Activated naive CD4-positive, alpha-beta T cell treated with anti-CD3 and anti-CD28 coated beads, Interleukin-2, amount 50 U/mL, for 72 hours (primary cell): ENCODE results near the gene ITGA5. TPM values are rescaled to one million over a fixed set of nuclear protein-coding genes. Genes with fewer than 3 reads are reported as not detected.
"Not testable (repeated sequence)": the region's sequence is repeated elsewhere in the genome, so short reads cannot be mapped to it uniquely, and the experiment has no call there.

Experiments
- ATAC-seq, 2 donors: fragments of 150-1000 bp; cut with Tn5 transposase; 2 replicates each; pipeline ENCODE4 v1.10.0; 2021; ENCODE audit warnings: mild to moderate bottlenecking in 2 of 2, moderate library complexity in 2 of 2
- DNase-seq, 2 donors: peaks; one replicate each; pipeline ENCODE4 v3.0.0; 2021 to 2022; ENCODE audit warnings: low spot score in 2 of 2
- H3K27ac Mint-ChIP-seq, 2 donors: one replicate each; pipeline ENCODE4 v1.8.0; 2022; ENCODE audit warnings: mild to moderate bottlenecking in 2 of 2, mixed read lengths in 2 of 2
- H3K36me3 Mint-ChIP-seq, 2 donors: one replicate each; pipeline ENCODE4 v1.8.0; 2022; ENCODE audit warnings: mixed read lengths in 2 of 2
- H3K9me3 Mint-ChIP-seq, 2 donors: one replicate each; pipeline ENCODE4 v1.8.0; 2022; ENCODE audit warnings: mixed read lengths in 2 of 2
- total RNA-seq, 2 donors: library from RNA; stranded (reverse); gene quantifications; one replicate each; pipeline ENCODE4 v1.2.3, GENCODE V29; 2022

Gene ITGA5
- total RNA-seq, 2 donors from 2014 or later, result 29.4 to 53.5 TPM

- Mint-ChIP-seq H3K27ac (no peak overlapping the region), H3K36me3 (no peaks in the 10 kb centered on the region), H3K9me3 (no peaks in the 10 kb centered on the region)
- no peak for DNase-seq
- no peak for ATAC-seq
Measured at GRCh38 chr12:54357506-54358190, 61.4 kb downstream of the ITGA5 start.

GRCh38 chr12:54356951-54357356 lies 62.1 kb downstream of the ITGA5 start:
- Mint-ChIP-seq H3K27ac (peak overlapping the region in 1 of 2 donors; percentile 6), H3K36me3 (no peaks in the 10 kb centered on the region), H3K9me3 (no peaks in the 10 kb centered on the region)
- ATAC-seq, result no peak
- no peak for DNase-seq

GRCh38 chr12:54356228-54356627 lies 62.8 kb downstream of the ITGA5 start:
- Mint-ChIP-seq H3K27ac (peak overlapping the region in 1 of 2 donors; percentile 6), H3K9me3 (no peaks in the 10 kb centered on the region), H3K36me3 (no peaks in the 10 kb centered on the region)
- ATAC-seq, result no peak
- DNase-seq, result no peak

GRCh38 chr12:54355104-54355815 lies 63.8 kb downstream of the ITGA5 start:
- Mint-ChIP-seq H3K27ac (peak overlapping the region; percentile 1 to 14), H3K9me3 (no peaks in the 10 kb centered on the region), H3K36me3 (no peaks in the 10 kb centered on the region)
- DNase-seq, result no peak
- ATAC-seq, result no peak

- not testable (repeated sequence) for H3K36me3 Mint-ChIP-seq, H3K9me3 Mint-ChIP-seq, DNase-seq, ATAC-seq
- H3K27ac Mint-ChIP-seq, result peak overlapping the region in 1 of 2 donors; percentile 73
Measured at GRCh38 chr12:54354271-54354670, 64.8 kb downstream of the ITGA5 start.

- Mint-ChIP-seq H3K9me3 (no peaks in the 10 kb centered on the region), H3K27ac (peak overlapping the region in 1 of 2 donors; percentile 87), H3K36me3 (no peaks in the 10 kb centered on the region)
- DNase-seq, result no peak
- no peak for ATAC-seq
Measured at GRCh38 chr12:54352891-54353874, 65.9 kb downstream of the ITGA5 start.

- Mint-ChIP-seq H3K27ac (peak overlapping the region; percentile 86 to 87), H3K36me3 (no peaks in the 10 kb centered on the region), H3K9me3 (no peaks in the 10 kb centered on the region)
- peak; percentile 41 to 63 for DNase-seq
- peak; percentile 80 to 85 for ATAC-seq
Measured at GRCh38 chr12:54352022-54352531, 67.0 kb downstream of the ITGA5 start.

GRCh38 chr12:54351341-54351740 lies 67.7 kb downstream of the ITGA5 start:
- Mint-ChIP-seq H3K27ac (peak overlapping the region; percentile 38 to 87), H3K36me3 (no peaks in the 10 kb centered on the region), H3K9me3 (no peaks in the 10 kb centered on the region)
- DNase-seq (no peak), ATAC-seq (no peak)

- no peaks in the 10 kb centered on the region for H3K36me3 Mint-ChIP-seq
- ATAC-seq (no peak), DNase-seq (no peak)
- H3K9me3 Mint-ChIP-seq, result no peaks in the 10 kb centered on the region
- peak overlapping the region; percentile 39 to 87 for H3K27ac Mint-ChIP-seq
Measured at GRCh38 chr12:54350743-54351142, 68.3 kb downstream of the ITGA5 start.

GRCh38 chr12:54349679-54350078 lies 69.4 kb downstream of the ITGA5 start:
- H3K9me3 Mint-ChIP-seq, result no peaks in the 10 kb centered on the region
- peaks cover 0 to 6% of the 10 kb centered on the region in 2 donors for H3K36me3 Mint-ChIP-seq
- H3K27ac Mint-ChIP-seq, result peak overlapping the region in 1 of 2 donors; percentile 73
- ATAC-seq (no peak), DNase-seq (no peak)

GRCh38 chr12:54349036-54349435 lies 70.0 kb downstream of the ITGA5 start:
- ATAC-seq, result no peak
- Mint-ChIP-seq H3K9me3 (no peaks in the 10 kb centered on the region), H3K27ac (no peak overlapping the region), H3K36me3 (peaks cover 0 to 6% of the 10 kb centered on the region in 2 donors)
- DNase-seq, result no peak

Other genes starting within 250 kb of the ITGA5 start
- 10 to 100 TPM; 18.0 to 25.9 TPM for gene SMUG1, start 230.3 kb downstream of the ITGA5 start, total RNA-seq
- 100 to 1,000 TPM; 115 to 169 TPM for gene CBX5, start 139.1 kb downstream of the ITGA5 start, total RNA-seq
- gene HNRNPA1, start 138.5 kb downstream of the ITGA5 start, total RNA-seq, result 1,000 to 10,000 TPM; 1,446 to 2,174 TPM
- under 1 TPM in 1 of 2 donors, not detected in 1; 0.20 TPM for gene NFE2, start 118.3 kb downstream of the ITGA5 start, total RNA-seq
- 100 to 1,000 TPM in 1 of 2 donors, 10 to 100 TPM in 1; 99.1 to 101 TPM for gene COPZ1, start 94.1 kb downstream of the ITGA5 start, total RNA-seq
- 1 to 10 TPM; 2.0 to 4.1 TPM for gene GPR84, start 54.8 kb downstream of the ITGA5 start, total RNA-seq
- 1 to 10 TPM; 1.2 to 1.8 TPM for gene ZNF385A, start 34.5 kb downstream of the ITGA5 start, total RNA-seq
- gene GTSF1, start 54.3 kb upstream of the ITGA5 start, total RNA-seq, result 10 to 100 TPM in 1 of 2 donors, 1 to 10 TPM in 1; 9.3 to 10.1 TPM
- 100 to 1,000 TPM; 153 to 154 TPM for gene NCKAP1L, start 78.5 kb upstream of the ITGA5 start, total RNA-seq
- 10 to 100 TPM; 24.1 to 33.6 TPM for gene PDE1B, start 130.3 kb upstream of the ITGA5 start, total RNA-seq
- not detected for gene PPP1R1A, start 169.4 kb upstream of the ITGA5 start, total RNA-seq
- not detected for gene LACRT, start 215.6 kb upstream of the ITGA5 start, total RNA-seq
- gene DCD, start 229.1 kb upstream of the ITGA5 start, total RNA-seq, result not detected